NCI-H345 (cell line): Measurements from ENCODE around the gene CHRM4.

Experiments used
- DNase-seq: peaks from one replicate; lab custom pipeline; 2025; lab: John Stamatoyannopoulos, UW

CHRM4 gene

DNA sequence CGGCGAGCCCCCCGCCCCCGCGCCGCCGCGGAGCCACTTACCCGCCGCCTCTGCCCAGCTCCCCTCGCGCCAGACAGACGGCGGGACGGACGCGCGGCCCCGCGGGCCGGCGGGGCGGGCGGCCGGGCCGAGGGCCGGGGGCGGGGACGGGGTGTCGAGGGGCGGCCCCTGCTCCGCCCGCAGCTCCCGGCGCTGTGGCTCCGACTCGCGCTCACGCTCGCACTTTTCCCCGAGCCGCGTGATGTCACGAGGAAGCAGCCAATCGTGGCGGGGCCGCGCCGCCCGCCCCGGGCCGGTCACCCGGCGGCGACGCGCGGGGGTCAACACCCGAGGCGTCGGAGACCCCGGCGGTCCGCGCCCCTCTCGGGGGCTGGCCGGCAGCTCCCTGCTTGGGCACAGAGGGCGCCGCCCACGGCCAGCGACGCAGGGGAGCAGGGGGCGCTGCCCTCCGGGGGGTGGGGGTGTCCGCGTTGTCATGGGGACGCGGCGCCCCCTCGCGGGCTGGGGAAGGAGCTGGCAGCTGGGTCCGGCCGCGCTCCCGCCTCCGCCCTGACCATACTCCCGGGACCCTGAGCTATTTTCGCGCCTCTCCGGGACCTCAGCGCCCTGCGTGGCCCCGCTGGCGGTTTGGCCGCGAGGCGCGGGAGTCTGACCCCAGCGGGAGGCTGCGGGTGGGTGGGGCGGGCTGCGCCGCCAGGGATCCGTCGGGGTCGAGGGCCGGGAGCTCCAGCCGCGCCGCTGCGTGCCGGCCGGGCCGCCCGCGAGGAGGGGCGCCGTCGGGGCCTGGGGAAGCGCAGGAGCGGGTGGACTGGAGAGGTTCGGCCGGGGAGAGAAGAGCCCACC is at the start of gene CHRM4:
TSS of gene CHRM4 (minus strand) at position 199 of the 843 bp plus-strand sequence. CDS start 5,219 bp downstream, outside the sequence.
- DNase-seq = peak; percentile 82

DNA sequence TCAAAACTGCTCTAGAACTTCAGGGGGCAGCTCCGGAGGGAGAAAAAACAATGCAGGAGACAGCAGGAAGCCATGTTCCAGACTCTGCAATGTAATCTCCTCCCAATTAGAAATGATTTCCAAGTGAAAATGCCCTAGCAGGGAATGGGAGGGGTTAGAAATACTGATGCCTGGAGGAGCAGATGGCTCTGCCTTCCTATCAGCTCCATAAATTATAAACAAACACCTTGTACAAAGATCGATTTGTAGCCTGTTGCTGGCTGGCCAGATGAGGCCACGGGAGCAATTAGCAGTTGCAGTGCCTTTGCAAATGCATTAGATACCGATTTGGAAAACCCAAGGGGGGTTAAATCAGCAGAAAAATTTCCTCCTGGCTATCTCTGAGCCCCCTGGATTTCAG is 46.6 kb upstream of the CHRM4 start:
- DNase-seq = no peak

DNA sequence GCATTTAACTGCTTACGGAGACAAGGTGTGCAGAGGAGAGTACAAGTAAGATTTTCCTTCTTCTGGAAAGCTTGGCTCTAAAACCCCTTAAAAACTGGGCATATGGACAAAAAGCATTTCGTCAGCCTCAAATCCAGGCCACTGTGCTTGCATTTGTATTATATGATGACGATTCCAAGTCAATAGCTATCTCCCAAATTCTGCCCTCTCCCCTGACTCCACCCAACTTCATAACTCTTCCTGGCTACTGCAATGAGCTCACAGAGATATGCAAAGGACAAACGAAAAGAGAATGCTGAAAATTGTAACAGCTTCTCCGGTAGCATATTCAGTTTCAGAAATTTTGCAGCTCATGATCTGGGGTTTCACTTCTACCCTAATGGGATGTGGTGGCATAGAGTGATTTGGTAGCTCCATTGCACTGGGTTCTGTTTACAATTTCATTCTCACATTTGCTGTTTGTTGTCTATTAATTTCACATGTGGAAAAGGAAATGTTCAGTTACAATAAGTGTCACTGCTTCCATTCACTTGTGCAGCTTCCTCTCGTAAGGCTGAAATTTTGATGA is 45.6 kb upstream of the CHRM4 start:
- DNase-seq = no peak

DNA sequence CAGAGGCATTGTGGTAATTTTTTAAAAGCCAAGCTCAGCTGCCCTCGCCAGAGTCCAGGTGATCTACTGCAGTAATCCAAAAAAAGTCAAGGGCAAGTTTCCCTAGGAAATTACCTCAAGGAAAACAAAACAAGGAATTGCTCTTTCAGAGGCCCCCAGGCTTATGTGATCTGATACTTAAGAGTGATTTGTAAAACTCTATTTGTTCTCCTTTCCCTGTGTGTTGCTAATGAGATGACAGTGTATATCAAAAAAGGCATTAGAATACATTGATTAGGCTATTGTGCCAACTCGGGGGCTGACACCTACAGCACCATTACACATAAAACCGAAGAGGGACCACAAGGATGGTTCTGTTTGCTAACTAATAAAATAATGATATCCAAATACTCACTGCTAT is 44.5 kb upstream of the CHRM4 start:
- DNase-seq = no peak

DNA sequence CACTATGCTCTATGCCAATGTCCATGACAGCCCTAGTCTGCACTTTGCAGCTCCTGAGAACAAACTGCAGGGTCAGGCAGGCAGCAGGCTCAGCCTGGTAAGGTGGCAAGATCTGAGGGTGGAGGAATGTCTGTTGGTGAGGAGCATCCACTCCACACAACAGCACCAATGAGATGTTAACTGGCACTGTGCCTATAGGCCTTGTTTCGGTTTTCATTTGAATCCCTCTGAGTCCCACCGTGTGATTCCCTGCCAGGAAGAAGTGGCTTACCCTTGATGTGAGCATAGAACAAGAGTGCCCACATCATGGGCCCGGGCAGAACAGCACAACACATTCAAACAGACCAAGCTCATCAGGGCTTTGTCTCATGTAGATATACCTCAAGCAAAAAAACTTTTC is 44.1 kb upstream of the CHRM4 start:
- no peak for DNase-seq

DNA sequence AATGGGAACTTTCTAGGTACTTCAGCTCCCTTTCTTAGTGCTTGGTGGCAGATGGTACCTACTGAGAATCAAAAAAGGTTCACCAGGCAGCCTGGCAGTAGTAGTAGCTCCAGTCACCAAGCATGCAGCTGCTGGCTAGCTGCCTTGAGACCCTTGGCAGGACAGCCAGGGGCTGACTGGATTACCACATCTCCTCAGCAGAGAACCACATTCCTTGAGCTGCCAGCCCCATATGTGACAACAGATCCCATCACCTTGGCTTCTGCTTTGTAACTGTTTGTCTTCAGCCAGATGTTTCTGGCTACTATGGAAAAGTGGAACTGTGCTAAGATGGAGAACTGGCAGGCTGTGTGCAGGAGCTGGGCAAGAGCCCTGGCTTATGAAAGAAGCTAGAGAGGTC is 39.6 kb upstream of the CHRM4 start:
- DNase-seq = no peak

DNA sequence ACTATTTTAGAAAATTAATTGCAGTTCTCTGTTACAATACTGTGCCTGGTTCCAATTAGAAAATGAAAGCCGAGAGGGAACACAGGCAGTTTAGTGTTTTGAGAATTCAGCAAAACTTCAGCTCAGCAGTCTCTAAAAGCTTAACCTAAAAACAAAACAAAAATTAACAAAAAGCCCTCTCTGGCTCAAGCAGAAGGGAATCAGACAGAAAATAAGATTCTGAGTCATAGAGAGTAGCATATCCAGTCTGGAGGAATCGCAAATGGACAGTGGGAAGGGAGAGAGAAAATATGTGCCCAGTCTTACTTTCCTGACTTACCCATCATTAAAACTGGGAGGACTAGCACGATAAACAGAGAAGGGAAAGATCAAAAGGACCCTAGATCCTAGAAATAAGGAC is 38.1 kb upstream of the CHRM4 start:
- DNase-seq = no peak

DNA sequence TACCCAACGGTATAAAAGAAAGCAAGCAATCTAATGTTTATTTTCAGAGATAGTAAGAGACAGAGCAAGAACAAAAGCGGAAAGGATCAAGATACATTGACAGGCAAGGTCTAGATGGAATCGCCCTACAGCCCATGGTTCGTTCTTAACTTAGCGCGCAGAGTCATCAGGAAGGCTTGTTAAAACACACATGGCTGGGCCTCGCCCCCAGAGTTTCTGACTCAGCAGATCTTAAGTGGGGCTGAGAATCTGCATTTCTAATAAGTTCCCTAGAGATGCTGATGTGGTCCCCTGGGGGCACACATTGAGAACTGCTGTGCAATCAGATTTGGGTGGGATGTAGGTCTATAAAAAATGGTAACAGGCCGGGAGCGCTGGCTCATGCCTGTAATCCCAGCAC is 35.8 kb upstream of the CHRM4 start:
- no peak for DNase-seq

DNA sequence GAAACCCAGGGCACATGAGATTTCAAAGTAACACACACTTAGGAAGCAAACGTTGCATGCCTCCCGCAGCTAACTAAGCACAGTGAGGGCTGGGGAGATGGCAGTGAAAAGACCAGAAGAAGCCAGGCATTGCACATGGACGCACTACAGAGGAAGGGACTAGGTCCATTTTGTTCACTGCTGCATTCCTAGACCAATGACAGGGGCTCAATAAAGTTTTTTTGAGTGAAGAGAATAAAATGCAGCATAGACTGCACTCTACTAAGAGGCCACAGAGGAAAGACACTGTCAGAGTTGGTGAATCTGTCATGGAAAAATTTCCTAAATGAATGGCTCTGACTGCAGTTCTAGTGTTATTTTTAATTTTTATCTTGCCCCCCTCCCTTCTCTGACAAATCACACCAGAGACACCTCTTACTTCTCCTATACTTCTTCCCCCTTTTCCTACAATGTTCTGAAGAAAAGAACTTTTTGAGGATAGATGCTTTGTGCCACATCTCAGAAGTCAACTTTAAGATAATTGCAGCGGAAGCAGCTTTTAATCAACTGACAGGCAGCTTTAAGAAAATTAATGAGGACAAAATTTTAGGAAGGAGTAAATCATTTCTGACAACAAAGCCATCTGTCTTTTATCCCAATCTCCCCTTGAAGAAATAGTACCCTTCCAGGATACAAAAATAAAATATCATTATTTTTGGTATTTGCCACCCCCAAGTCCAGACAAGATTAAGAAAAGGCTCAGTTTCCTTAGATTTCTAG is 34.8 kb upstream of the CHRM4 start:
- DNase-seq = no peak

DNA sequence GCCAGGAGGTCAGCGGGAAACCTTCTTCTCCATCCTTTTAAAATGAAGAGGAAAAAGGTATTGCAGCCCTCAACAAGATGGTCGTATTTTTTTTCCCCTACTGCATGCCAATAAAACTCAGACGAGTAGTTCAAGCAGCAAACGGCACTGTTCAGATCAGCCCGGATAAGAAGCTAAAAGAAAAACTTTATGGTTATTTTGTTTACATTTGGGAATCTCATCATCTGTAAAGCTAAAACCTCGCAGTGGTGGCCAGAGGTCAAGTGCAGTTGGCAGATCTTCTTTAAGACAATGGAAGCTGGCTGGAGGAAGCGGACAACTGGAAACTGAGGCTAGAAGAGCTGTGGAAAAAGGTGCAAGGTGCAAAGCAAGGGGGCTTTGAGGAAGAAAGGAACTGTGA is 31.0 kb upstream of the CHRM4 start:
- no peak for DNase-seq

DNA sequence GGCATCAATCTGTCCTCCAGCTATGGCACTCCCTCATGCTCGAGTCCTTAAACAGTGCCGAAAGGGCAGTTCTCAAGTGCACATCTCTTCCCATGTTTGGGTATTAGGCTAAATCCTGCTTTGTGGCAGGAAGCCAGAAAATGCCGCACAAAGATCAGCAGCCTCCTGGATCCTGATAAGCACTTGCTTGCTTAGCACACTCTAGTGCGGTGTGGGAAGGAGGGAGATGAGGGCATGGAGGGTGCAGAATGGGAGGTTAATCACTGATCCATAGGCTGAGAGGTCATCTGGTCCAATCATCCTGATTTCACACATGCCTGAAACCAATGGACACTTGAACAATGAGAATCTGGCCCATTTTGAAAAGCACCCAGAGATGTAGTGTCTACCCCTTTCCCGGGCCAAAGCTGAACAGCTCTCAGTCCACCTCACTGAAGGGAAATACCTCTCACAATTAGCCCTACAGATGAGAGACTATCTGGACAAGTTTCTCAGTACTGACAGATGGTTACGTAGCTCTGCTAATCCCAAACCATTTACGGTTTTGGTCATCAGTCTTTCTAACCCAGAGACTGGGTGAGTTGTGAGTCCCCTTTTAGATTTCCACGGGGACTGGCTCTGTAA is 29.8 kb upstream of the CHRM4 start:
- DNase-seq = no peak

DNA sequence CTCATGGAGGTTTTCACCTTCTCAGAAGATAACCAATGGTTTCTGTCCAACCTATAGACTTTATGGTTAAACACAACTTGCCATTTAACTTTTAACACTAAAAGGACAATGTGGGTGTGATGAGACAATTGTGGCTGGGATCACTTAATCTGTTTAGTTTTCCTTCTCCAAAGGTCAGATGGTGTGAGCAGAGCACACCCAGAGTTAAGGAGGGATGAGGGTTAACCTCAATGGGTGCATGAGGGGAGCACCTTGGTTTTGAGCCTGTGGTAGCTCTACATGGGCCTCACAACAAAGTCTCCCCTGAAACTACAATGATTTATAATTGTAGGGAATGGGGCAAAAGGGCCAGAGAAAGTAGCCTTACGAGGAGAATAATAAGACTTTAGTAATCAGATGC is 28.9 kb upstream of the CHRM4 start:
- no peak for DNase-seq

DNA sequence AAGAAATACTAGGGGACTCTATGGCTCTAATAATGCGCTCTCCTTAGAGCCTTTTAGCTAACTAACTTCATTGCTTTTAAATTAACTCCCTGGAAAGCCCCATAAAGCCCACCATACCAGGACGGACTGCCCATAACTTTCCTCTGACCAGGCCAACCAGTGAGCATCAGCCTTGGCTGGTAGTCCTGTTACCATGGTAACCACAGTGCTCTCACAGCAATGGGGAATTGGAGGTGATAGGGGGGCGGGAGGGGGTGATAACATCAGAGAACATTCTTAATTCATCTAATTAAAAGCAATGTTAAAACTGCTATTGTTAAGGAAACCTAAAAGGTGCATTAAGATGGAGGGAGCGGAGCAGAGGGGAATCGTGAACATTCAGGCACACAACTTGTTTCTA is 27.2 kb upstream of the CHRM4 start:
- no peak for DNase-seq

DNA sequence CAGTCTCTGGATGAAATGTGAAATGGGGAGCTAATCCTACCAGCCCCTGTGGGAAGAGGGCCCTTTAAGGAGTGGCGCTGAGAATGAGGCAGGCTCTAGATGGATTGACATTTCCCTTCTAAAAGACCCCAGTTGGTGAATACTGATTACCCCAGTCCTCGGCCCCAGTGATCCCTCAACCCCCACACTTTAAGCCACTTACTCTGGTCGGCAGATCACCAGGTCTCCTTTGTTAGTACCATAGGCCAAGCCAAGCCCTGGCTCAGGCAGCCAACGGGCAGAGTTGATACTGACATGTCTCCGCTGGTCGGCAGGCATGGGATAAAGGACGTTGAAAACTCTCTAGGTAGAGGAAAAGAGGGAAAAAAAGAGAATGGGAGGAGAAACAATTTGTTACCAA is 26.1 kb upstream of the CHRM4 start:
- DNase-seq = no peak

DNA sequence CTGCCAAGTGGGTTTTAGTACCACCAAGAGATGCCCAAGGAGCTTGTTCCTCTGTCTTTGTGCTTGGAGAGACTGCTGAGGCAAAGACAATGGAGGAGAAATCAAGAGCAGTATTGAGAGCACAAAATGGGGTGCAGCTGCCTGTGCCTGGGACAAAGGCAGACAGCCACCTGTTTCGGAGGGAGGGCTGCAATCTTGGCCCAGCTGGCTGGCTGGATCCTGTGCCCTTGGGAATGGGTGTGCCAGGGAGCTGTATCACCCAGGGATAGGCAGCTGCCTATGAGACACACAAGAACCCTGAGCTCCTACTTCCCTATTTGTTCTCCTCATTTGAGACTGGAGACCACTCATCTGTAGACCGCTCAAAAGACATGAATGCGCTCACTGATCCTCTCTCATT is 23.3 kb upstream of the CHRM4 start:
- peak; percentile 89 for DNase-seq

DNA sequence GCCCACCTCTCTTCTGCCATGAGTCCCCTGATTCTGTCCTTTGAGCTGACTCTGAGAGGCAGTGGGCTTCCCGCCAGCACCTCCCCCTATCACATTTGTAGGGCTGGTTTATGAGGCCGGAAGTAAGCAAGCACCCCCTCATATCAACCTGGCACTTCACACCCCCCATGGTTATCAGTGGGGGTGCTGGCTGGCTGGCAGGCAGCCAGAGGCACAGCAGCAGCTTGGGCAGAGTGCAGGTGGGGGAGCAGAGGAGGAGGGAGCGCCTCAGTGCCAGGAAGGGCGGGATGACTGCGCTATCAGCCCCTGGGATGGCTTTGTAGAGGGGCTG is 22.9 kb upstream of the CHRM4 start:
- DNase-seq = peak; percentile 94

DNA sequence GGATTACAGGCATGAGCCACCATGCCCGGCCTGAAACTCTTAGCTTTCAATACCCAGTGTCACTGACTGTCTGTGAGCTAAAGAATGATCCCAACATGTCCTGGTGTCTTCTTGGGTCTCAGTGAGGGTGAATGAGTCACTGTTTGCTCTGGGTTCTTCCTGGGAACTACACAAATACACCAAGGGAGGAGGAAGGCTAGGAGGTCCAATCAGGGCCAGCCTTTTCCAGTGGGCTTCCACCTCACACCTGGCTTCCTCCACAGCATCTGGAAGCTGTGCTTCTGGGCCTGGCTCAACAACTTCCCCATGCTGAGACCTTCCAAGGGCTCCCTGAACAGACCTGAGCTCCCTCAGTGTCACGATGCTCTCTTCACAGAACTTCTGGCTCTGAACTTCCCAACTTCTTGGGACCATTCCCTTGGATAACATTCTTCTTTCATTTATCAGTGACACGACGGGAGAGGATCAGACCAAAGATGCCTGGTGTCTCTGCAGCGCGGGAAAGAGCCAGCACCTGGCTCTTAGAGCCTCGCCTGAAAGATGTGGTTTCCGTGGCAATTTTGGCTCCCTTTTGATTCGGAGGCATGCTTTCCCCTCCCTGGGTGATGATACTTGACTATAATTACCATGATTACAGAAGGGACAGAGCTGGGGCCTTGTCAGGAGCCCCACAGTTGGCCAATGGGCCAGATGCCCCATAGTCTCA is 22.3 kb upstream of the CHRM4 start:
- DNase-seq = peak; percentile 75

DNA sequence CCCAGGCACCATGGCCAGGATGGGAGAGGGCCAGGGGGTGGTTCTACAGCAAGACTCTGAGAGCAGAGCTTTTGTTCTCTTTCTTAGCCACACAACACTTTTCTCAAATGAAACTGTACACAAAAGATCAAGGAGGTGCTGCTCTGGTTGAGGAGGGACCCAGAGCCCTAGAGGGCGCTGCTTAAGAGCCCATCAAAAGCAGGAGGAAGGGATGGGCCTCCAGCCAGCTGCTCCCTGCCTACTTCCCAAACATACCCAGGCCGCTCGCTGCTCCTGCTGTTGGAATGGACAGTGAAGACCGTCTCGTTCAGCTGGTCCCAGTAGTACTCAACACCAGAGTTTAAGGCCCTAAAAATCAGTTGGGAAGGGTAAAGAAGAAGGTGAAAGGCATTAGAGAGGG is 18.4 kb upstream of the CHRM4 start:
- no peak for DNase-seq

DNA sequence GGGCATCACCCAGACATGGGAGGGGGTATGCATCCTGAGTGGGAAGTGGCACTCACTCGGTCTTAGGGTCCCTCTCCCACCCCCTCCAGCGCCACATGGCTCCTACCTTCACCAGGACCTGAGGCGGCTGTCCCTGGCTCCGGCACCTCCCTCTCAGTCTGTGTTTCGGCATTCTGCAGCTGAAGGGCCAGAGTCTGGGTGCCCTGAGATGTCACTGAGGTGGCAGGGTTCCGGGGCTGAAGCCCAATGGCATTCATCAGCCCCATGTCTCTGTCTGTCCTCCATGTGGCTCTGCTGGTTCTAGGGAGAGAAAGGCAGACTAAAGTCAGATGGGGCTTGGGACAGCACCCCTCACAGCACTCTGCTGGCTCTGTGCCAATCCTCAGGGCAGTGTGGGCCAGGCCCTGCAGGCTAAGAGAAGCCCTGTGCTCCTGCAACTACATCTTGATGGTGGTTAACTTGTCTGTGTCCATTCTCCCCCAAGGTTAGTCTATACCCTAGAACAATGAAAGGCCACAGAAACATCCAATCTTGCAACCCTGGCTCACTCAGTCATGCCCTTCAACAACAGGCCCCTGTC is 16.9 kb upstream of the CHRM4 start:
- no peak for DNase-seq

DNA sequence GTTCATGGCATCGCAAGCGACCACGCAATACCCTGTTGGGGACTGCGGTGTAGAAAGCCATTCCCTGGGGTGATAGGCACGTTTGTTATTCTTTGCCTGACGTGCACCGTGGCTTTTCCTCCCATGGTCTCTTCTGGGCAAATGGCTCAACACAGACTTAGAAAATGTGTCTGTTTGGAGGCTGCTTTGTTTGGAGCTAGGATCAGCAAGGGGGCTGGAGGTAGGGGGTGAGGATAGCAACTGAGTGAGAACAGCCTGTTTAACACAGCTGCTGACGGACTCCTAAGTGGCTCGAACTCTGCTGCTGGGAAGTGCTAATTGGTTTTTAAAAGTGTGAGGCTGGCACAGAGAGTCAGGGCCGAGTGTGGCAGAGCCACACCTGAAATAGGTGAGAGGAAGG is 16.1 kb upstream of the CHRM4 start:
- no peak for DNase-seq

DNA sequence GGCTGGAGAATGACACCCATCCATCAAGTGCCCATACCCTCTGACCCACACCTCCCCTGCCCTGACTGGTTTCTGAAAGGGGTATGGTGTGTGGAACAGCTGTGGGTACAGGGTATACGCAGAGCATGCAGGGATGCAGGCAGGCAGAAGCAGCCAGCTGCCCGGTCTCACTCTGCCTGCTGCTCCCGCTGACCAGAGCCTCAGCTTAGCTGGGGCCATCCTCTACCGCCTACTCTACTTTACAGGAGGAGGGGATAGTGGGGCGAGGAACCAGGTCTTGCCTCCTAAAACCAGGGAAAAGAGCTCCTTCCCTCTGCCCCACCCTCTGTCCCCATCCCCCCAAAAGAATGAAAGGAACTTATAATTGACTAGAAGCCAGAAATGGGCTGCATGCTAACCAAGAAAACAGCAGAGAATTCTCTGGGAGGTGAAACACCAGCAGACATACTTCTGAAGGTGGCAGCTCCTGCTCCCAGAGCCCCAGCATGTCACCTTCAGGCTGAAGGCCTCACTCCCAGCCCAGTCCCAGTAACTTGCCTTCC is 13.0 kb upstream of the CHRM4 start:
- DNase-seq = no peak
